SH-SY5Y (cell line): ENCODE results near the gene TSHB.

Experiments
- GATA2 ChIP-seq: IDR thresholded peaks from 2 replicates; pipeline ENCODE4 v1.6.1; 2011; ENCODE audit warnings: mild to moderate bottlenecking, low read depth, low read length
- GATA3 ChIP-seq: IDR thresholded peaks from 2 replicates; pipeline ENCODE4 v1.6.1; 2011; ENCODE audit warnings: low read depth, mild to moderate bottlenecking, low read length, moderate library complexity

GRCh38 chr1:115031595-115031994, 2.0 kb downstream of the TSHB start:
- TF ChIP-seq GATA2 (no peak), GATA3 (no peak)
